Activated CD4-positive, alpha-beta memory T cell treated with anti-CD3 and anti-CD28 coated beads for 36 hours (primary cell): ENCODE data around the gene ABTB2. TPM values are rescaled to one million over a fixed set of nuclear protein-coding genes. Genes with fewer than 3 reads are reported as not detected.

Experiments used
- CTCF ChIA-PET: fragments of 350-600 bp; sonication (Branson Sonifier 250); formaldehyde crosslinking; loops from one replicate; lab custom pipeline; 2021; ENCODE audit warnings: antibody characterized with exemption, inconsistent platforms; lab: Charles Lee
- POLR2A ChIA-PET: fragments of 350-600 bp; sonication (Branson Sonifier 250); formaldehyde crosslinking; loops from one replicate; lab custom pipeline; 2021; ENCODE audit warnings: antibody characterized with exemption; lab: Charles Lee
- DNase-seq: peaks from one replicate; pipeline ENCODE4 v3.0.0-alpha.2; 2020
- H3K27ac Mint-ChIP-seq: one replicate; pipeline ENCODE4 v1.8.0; 2021; ENCODE audit warnings: mixed read lengths
- H3K27me3 Mint-ChIP-seq: one replicate; pipeline ENCODE4 v1.8.0; 2021; ENCODE audit warnings: mixed read lengths
- H3K36me3 Mint-ChIP-seq: one replicate; pipeline ENCODE4 v1.8.0; 2021; ENCODE audit warnings: mixed read lengths
- H3K4me1 Mint-ChIP-seq: one replicate; pipeline ENCODE4 v1.8.0; 2021; ENCODE audit warnings: low read depth, mixed read lengths
- H3K4me3 Mint-ChIP-seq: one replicate; pipeline ENCODE4 v1.8.0; 2021; ENCODE audit warnings: mild to moderate bottlenecking, mixed read lengths
- H3K9me3 Mint-ChIP-seq: one replicate; pipeline ENCODE4 v1.8.0; 2021; ENCODE audit warnings: mixed read lengths
- intact Hi-C: fragments of 100-400 bp; cut with micrococcal nuclease; formaldehyde crosslinking; loops from one replicate; pipeline ENCODE4 v1.15.1; 2023
- total RNA-seq, 2 experiments: library from RNA; stranded (reverse); gene quantifications; one replicate each; pipeline ENCODE4 v1.2.3, GENCODE V29; 2021

The ABTB2 gene
- total RNA-seq, 2 experiments from 2014 or later, result 1.8 to 1.9 TPM

GRCh38 chr11:34143048-34143447 lies 214.8 kb downstream of the ABTB2 start:
- Mint-ChIP-seq H3K4me3 (no peak overlapping the region), H3K27me3 (no peaks in the 10 kb centered on the region), H3K36me3 (peaks cover 56% of the 10 kb centered on the region), H3K9me3 (no peaks in the 10 kb centered on the region), H3K4me1 (no peaks in the 10 kb centered on the region), H3K27ac (no peak overlapping the region)
- POLR2A ChIA-PET, result no interaction called here
- DNase-seq, result no peak
- CTCF ChIA-PET, result no interaction called here
- intact Hi-C loops, result no loop called here

- Mint-ChIP-seq H3K27me3 (no peaks in the 10 kb centered on the region), H3K4me1 (peaks cover 5% of the 10 kb centered on the region), H3K36me3 (peaks cover 57% of the 10 kb centered on the region), H3K4me3 (no peak overlapping the region), H3K9me3 (no peaks in the 10 kb centered on the region), H3K27ac (no peak overlapping the region)
- ChIA-PET CTCF (no interaction called here), POLR2A (interaction anchor here (1.1 kb wide), 1 partner anchor 15 kb away, joined by 3 read pairs; no protein-coding TSS in a partner anchor)
- intact Hi-C loops, result no loop called here
- DNase-seq, result no peak
Observed at GRCh38 chr11:34140149-34140548, 217.7 kb downstream of the ABTB2 start.

- peaks cover 10% of the 10 kb centered on the region for H3K4me1 Mint-ChIP-seq
- no peaks in the 10 kb centered on the region for H3K27me3 Mint-ChIP-seq
- no peak for DNase-seq
- POLR2A ChIA-PET, result no interaction called here
- no peak overlapping the region for H3K4me3 Mint-ChIP-seq
- H3K36me3 Mint-ChIP-seq, result peaks cover 58% of the 10 kb centered on the region
- intact Hi-C loops, result no loop called here
- H3K9me3 Mint-ChIP-seq, result no peaks in the 10 kb centered on the region
- no peak overlapping the region for H3K27ac Mint-ChIP-seq
- CTCF ChIA-PET, result no interaction called here
Observed at GRCh38 chr11:34139346-34139745, 218.5 kb downstream of the ABTB2 start.

- intact Hi-C loops, result no loop called here
- H3K9me3 Mint-ChIP-seq, result no peaks in the 10 kb centered on the region
- DNase-seq, result no peak
- CTCF ChIA-PET, result no interaction called here
- no peak overlapping the region for H3K4me3 Mint-ChIP-seq
- peaks cover 10% of the 10 kb centered on the region for H3K4me1 Mint-ChIP-seq
- H3K27me3 Mint-ChIP-seq, result no peaks in the 10 kb centered on the region
- POLR2A ChIA-PET, result interaction anchor here (0.8 kb wide), 1 partner anchor 221 kb away, joined by 3 read pairs; the partner anchor contains the start of gene ABTB2
- peaks cover 64% of the 10 kb centered on the region for H3K36me3 Mint-ChIP-seq
- no peak overlapping the region for H3K27ac Mint-ChIP-seq
Observed at GRCh38 chr11:34136420-34136819, 221.4 kb downstream of the ABTB2 start.

DNA sequence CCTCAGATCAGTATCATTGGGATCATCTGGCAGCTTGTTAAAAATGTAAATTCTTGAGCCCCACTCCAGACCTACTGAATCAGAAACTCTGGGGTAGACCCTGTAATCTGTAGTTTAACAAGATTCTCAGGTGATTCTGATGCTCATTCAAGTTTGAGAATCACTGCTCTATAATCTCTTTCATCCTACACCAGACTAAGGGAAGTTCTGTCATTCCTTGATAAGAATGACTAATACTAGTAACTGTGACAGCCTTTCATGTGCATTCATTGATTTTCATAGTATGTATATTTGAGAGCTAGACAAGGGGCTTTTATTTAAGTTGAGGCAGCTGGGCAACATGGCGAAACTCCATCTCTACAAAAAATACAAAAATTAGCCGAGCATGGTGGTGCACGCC lies 222.4 kb downstream of the ABTB2 start:
- intact Hi-C loops, result no loop called here
- Mint-ChIP-seq H3K4me1 (peaks cover 10% of the 10 kb centered on the region), H3K9me3 (no peaks in the 10 kb centered on the region), H3K4me3 (no peak overlapping the region), H3K27ac (no peak overlapping the region), H3K36me3 (peaks cover 65% of the 10 kb centered on the region), H3K27me3 (no peaks in the 10 kb centered on the region)
- no peak for DNase-seq
- POLR2A ChIA-PET, result interaction anchor here (0.6 to 0.8 kb wide), 2 partner anchors 117 to 222 kb away, joined by 3 to 5 read pairs; partner anchors contain the start of gene ABTB2
- CTCF ChIA-PET, result interaction anchor here (0.7 to 2.1 kb wide), 4 partner anchors 30 to 225 kb away, joined by 3 to 13 read pairs (median 6); partner anchors contain the start of gene NAT10

GRCh38 chr11:34134765-34135164 lies 223.0 kb downstream of the ABTB2 start:
- Mint-ChIP-seq H3K4me1 (peaks cover 10% of the 10 kb centered on the region), H3K36me3 (peaks cover 67% of the 10 kb centered on the region), H3K27ac (no peak overlapping the region), H3K4me3 (no peak overlapping the region), H3K9me3 (no peaks in the 10 kb centered on the region), H3K27me3 (no peaks in the 10 kb centered on the region)
- intact Hi-C loops, result no loop called here
- ChIA-PET POLR2A (no interaction called here), CTCF (interaction anchor here (1.0 to 2.1 kb wide), 3 partner anchors 17 to 226 kb away, joined by 3 to 13 read pairs (median 4); no protein-coding TSS in a partner anchor)
- peak; percentile 16 for DNase-seq

DNA sequence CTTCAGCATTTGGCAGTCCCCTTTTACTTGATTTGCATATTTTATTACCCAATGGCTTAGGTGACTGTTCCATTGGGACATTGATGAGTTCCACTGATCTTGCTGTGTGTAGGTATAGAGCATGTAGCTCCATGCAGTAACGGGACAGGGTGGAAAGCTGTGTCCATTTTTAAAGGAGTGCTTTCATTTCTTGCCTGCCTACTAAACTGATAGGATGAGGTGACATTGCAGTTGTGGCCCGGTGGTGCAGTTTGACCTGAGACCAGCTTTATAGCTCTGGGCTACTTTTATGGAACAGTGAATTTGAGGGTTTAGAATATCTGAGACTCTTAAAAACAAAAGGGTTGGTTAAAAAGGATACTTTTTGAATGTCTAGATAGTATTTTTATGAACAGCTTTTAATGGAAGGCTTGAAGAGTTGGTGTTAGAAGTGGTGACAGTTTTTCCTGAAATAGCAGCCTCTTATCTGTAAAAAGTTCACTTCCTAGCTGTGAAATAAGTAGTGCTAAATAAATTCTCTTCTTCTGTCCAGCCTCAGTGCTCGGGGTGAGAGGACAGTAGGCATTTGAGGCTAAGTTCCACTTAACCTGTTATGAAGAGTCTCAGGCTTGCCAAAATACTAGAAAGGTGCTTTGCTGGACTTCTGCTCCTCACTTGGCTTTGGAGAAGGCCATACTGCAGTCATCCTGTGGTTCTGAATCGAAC lies 225.4 kb downstream of the ABTB2 start:
- CTCF ChIA-PET, result interaction anchor here (0.9 to 1.3 kb wide), 3 partner anchors 9 to 15 kb away, joined by 3 read pairs; no protein-coding TSS in a partner anchor
- no peaks in the 10 kb centered on the region for H3K27me3 Mint-ChIP-seq
- peaks cover 64% of the 10 kb centered on the region for H3K36me3 Mint-ChIP-seq
- H3K9me3 Mint-ChIP-seq, result no peaks in the 10 kb centered on the region
- POLR2A ChIA-PET, result interaction anchor here (0.6 kb wide), 1 partner anchor 17 kb away, joined by 3 read pairs; no protein-coding TSS in a partner anchor
- H3K27ac Mint-ChIP-seq, result no peak overlapping the region
- no peak overlapping the region for H3K4me3 Mint-ChIP-seq
- intact Hi-C loops, result no loop called here
- peaks cover 10% of the 10 kb centered on the region for H3K4me1 Mint-ChIP-seq
- no peak for DNase-seq

DNA sequence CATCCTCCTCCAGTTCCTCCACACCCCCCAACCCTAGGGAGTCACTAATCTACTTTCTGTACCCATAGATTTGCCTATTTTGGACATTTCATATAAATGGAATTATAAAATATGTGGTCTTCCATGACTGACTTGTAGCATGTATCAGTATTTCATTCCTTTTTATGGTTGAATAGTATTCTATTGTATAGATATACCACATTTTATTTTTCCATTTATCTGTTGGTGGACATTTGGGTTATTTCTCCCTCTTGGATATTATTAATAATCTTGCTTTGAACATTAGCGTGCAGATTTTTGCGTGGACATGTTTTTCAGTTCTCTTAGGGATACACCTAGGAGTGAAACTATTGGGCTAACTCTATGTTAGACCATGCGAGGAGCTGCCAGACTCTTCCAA lies 229.0 kb downstream of the ABTB2 start:
- peaks cover 67% of the 10 kb centered on the region for H3K36me3 Mint-ChIP-seq
- POLR2A ChIA-PET, result no interaction called here
- CTCF ChIA-PET, result no interaction called here
- H3K27ac Mint-ChIP-seq, result no peak overlapping the region
- H3K27me3 Mint-ChIP-seq, result no peaks in the 10 kb centered on the region
- intact Hi-C loops, result no loop called here
- H3K4me3 Mint-ChIP-seq, result no peak overlapping the region
- no peaks in the 10 kb centered on the region for H3K9me3 Mint-ChIP-seq
- DNase-seq, result no peak
- no peaks in the 10 kb centered on the region for H3K4me1 Mint-ChIP-seq

- Mint-ChIP-seq H3K27me3 (no peaks in the 10 kb centered on the region), H3K36me3 (peaks cover 64% of the 10 kb centered on the region), H3K9me3 (no peaks in the 10 kb centered on the region), H3K4me1 (no peaks in the 10 kb centered on the region), H3K4me3 (no peak overlapping the region), H3K27ac (no peak overlapping the region)
- no peak for DNase-seq
- intact Hi-C loops, result no loop called here
- CTCF ChIA-PET, result interaction anchor here (1.4 kb wide), 1 partner anchor 47 kb away, joined by 4 read pairs; no protein-coding TSS in a partner anchor
- POLR2A ChIA-PET, result interaction anchor here (0.6 kb wide), 1 partner anchor 275 kb away, joined by 3 read pairs; no protein-coding TSS in a partner anchor
Observed at GRCh38 chr11:34126959-34127848, 230.6 kb downstream of the ABTB2 start.

- DNase-seq, result no peak
- intact Hi-C loops, result no loop called here
- H3K4me1 Mint-ChIP-seq, result no peaks in the 10 kb centered on the region
- POLR2A ChIA-PET, result no interaction called here
- CTCF ChIA-PET, result no interaction called here
- H3K27ac Mint-ChIP-seq, result no peak overlapping the region
- peaks cover 63% of the 10 kb centered on the region for H3K36me3 Mint-ChIP-seq
- no peak overlapping the region for H3K4me3 Mint-ChIP-seq
- H3K27me3 Mint-ChIP-seq, result no peaks in the 10 kb centered on the region
- H3K9me3 Mint-ChIP-seq, result no peaks in the 10 kb centered on the region
Observed at GRCh38 chr11:34124885-34125668, 232.7 kb downstream of the ABTB2 start.

DNA sequence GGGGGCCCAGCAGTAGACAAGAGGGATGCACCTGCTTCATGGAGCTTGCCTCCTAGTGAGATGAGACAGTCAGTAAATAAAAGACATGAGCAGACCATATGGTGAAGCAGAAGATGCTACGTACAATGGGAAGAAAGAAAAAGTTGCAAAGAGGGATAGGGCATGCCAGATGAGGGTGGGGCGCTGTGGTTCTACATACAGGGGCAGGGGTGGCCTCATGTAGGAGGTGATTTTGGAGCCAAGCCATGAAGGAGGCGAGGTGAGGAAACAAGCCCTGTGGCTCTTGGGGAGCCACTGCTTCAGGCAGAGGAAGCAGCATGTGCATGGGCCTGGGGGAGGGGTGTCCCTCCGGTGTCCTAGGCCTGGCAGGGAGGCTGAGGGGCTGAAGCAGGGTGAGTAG lies 237.2 kb downstream of the ABTB2 start:
- intact Hi-C loops, result no loop called here
- Mint-ChIP-seq H3K4me3 (no peak overlapping the region), H3K36me3 (peaks cover 69% of the 10 kb centered on the region), H3K27me3 (no peaks in the 10 kb centered on the region), H3K27ac (no peak overlapping the region), H3K9me3 (no peaks in the 10 kb centered on the region), H3K4me1 (no peaks in the 10 kb centered on the region)
- POLR2A ChIA-PET, result no interaction called here
- CTCF ChIA-PET, result no interaction called here
- DNase-seq, result no peak
